Measurements from ENCODE around the gene RPL41.
"Not testable (repeated sequence)": the region's sequence is repeated elsewhere in the genome, so short reads cannot be mapped to it uniquely, and the experiment has no call there.

RPL41 gene

DNA sequence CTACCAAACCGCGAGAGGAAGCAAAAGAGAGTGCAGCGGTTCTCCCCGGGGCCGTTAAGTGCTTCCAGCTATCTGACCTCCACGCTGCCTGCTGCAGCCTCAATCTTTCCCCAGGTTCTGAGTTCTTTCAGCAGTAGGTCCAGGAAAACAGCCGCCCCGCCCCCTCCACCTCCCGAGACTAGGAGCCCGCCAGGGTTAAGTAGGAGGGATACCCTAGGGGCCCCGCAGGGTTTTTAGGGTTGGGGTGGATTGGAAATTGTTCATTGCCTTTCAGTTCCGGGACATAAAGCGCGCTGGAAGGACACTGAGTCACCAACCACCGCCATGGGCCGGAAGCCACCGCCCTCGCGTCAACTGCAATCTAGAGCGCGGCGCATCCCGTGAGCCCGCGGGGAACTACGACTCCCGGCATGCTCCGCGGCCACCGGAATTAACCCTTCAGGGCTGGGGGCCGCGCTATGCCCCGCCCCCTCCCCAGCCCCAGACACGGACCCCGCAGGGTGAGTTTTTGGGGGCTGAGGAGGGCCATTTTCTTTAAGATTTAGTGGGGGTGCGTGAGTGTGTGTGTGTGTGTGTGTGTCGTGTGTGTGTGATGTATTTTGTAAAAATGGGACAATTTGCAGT lies 35.8 kb downstream of the RPL41 start, which contains the start of gene MYL6B:
MYL6B (plus strand) TSS at position 456 of the 624 bp plus-strand sequence. CDS start 1,332 bp downstream, outside the sequence.
- no peaks in the 10 kb centered on the region for H4K20me1 ChIP-seq
- peaks cover 11 to 30% (median 17%) of the 10 kb centered on the region in 11 experiments for H3K36me3 ChIP-seq
- peak within 1 kb of the TSS; percentile 88 to 100 (median 97) for H3K4me2 ChIP-seq
- H3K9ac ChIP-seq: peak within 1 kb of the TSS; percentile 74 to 88 (median 84)
- no peaks in the 10 kb centered on the region for H3K9me3 ChIP-seq (replicated peaks in 1 of 11)
- H3K27ac ChIP-seq: peak within 1 kb of the TSS; percentile 75 to 92 (median 86)
- TF ChIP-seq Cebpa-rat (IDR thresholded peaks at IDR 0.05): no peak
- peak within 1 kb of the TSS; percentile 62 to 80 (median 72) for H3K4me3 ChIP-seq
- H3K27me3 ChIP-seq: no peaks in the 10 kb centered on the region
- peaks cover 48 to 62% (median 54%) of the 10 kb centered on the region in 10 experiments for H3K4me1 ChIP-seq

DNA sequence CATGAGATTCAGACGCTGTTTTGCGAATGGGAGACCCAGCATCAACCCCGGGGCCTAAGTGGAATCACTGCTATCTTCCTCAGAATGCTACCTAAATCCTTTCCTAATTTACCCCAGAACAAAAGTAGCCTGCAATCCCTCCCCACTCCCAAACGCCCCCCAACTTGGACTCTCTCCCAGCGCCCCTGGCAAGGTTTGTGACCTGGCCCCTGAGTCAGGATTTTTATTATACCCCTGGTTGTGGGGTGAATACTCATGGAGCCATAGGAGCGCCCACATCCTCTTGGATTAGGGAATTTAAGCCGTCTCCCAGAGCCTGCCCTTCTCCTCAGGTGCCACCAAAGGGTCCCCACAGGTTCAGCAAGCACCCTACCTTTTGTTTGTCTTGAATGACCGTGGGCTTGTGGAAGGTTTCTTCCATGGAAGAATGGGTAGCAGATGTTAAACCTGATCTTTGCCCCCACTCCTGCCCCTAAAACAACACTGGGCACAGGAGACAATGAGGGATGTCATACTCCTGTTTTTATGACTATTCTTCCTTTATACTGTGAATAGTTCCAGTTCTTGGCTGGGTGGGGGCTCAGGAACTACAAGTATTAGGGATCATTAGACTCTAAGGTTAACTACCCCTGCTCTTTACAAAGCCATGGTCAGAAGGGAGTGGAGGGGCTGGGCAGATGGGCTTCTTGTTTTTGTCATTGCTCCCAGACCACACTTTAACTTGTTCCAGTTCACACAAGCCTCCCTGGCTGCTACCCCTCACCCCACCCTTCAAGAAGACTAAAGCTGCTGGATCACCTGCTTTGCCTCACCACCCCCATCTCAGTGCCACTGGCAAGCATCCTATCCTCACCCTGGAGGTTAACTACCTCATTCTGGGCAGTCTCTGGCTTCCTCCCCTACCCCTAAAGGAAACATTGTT lies 36.6 kb downstream of the RPL41 start:
- H3K27ac ChIP-seq: peak overlapping the region; percentile 75 to 92 (median 86)
- peaks cover 47 to 65% (median 54%) of the 10 kb centered on the region in 10 experiments for H3K4me1 ChIP-seq
- peak overlapping the region; percentile 74 to 88 (median 84) for H3K9ac ChIP-seq
- H3K4me3 ChIP-seq: peak overlapping the region; percentile 62 to 80 (median 72)
- no peaks in the 10 kb centered on the region for H3K9me3 ChIP-seq (replicated peaks in 1 of 11)
- H4K20me1 ChIP-seq: no peaks in the 10 kb centered on the region
- no peaks in the 10 kb centered on the region for H3K27me3 ChIP-seq
- H3K36me3 ChIP-seq: peaks cover 11 to 30% (median 17%) of the 10 kb centered on the region in 11 experiments
- peak overlapping the region; percentile 88 to 100 (median 97) for H3K4me2 ChIP-seq
- TF ChIP-seq Cebpa-rat (IDR thresholded peaks at IDR 0.05): no peak

GRCh38 chr12:56153678-56154065 lies 37.2 kb downstream of the RPL41 start:
- Histone ChIP-seq H4K20me1 (peaks cover 0 to 3% (median 0%) of the 10 kb centered on the region in 11 experiments; a peak in 4 of 22 replicates), H3K36me3 (peaks cover 11 to 30% (median 17%) of the 10 kb centered on the region in 11 experiments), H3K4me1 (peaks cover 47 to 65% (median 54%) of the 10 kb centered on the region in 10 experiments), H3K27ac (peak overlapping the region in 9 of 11 experiments; percentile 84 to 92 (median 87); a peak in 15 of 22 replicates), H3K4me3 (peak overlapping the region; percentile 62 to 80 (median 72); a peak in 14 of 20 replicates), H3K4me2 (peak overlapping the region; percentile 88 to 100 (median 97)), H3K9me3 (replicated peaks in 1 of 11) (no peaks in the 10 kb centered on the region), H3K27me3 (no peaks in the 10 kb centered on the region), H3K9ac (peak overlapping the region; percentile 74 to 88 (median 84); a peak in 20 of 22 replicates)
- TF ChIP-seq Cebpa-rat (IDR thresholded peaks at IDR 0.05): no peak

DNA sequence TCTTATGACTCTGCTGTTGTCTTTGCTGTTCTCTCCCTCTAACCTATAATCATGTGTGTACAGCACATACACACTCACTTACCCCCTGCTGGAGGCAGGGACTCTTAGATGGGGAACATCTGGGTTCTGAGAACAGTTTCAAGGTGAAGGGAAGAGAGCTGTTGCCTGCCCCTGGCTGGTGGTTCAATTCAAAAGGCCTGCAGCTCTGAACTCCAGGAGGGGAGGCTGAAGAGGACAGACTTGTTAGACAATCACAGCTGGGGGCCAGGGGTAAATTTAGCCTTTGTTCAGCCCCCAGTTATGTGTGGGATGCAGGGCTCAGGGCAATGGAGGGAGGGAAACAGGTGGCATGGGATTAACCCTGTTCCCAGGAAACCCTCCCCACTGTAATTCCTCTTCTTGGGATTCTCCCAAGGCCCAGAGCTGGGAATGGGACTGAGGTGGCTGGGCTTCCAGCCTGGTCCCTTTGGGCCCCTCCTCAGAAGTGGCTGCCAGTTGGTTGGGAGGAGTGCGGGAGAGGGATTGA lies 37.9 kb downstream of the RPL41 start:
- peaks cover 1 to 10% (median 4%) of the 10 kb centered on the region in 11 experiments; a peak in 15 of 22 replicates for H4K20me1 ChIP-seq
- no peaks in the 10 kb centered on the region for H3K27me3 ChIP-seq
- TF ChIP-seq Cebpa-rat (IDR thresholded peaks at IDR 0.05): no peak
- peak overlapping the region; percentile 88 to 100 (median 97) for H3K4me2 ChIP-seq
- H3K36me3 ChIP-seq: peaks cover 11 to 33% (median 18%) of the 10 kb centered on the region in 11 experiments
- H3K4me3 ChIP-seq: peak overlapping the region in 1 of 10 experiments; percentile 78; a peak in 2 of 20 replicates
- peaks cover 47 to 65% (median 56%) of the 10 kb centered on the region in 10 experiments for H3K4me1 ChIP-seq
- H3K9me3 ChIP-seq (replicated peaks in 1 of 11): no peaks in the 10 kb centered on the region
- H3K9ac ChIP-seq: peak overlapping the region; percentile 74 to 88 (median 84); a peak in 17 of 22 replicates
- peak overlapping the region in 8 of 11 experiments; percentile 21 to 95 (median 89); a peak in 12 of 22 replicates for H3K27ac ChIP-seq

DNA sequence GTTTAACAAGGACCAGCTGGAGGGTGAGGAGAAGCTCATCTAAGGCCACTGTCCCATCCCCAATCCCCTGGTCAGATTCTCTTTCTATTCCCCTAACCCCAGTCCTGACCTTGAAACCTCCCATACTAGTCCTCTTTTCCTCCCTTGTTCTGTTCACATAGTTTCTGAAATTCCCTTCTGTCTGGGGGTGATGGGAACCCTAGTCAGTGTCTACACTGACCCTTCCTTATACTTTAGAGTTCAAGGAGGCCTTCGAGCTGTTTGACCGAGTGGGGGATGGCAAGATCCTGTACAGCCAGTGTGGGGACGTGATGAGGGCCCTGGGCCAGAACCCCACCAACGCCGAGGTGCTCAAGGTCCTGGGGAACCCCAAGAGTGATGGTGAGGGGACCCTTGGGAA lies 38.4 kb downstream of the RPL41 start:
- H3K4me3 ChIP-seq: no peak overlapping the region
- peak overlapping the region in 6 of 11 experiments; percentile 21 to 95 (median 88); a peak in 5 of 22 replicates for H3K27ac ChIP-seq
- H3K36me3 ChIP-seq: peaks cover 16 to 38% (median 23%) of the 10 kb centered on the region in 11 experiments
- peak overlapping the region in 9 of 11 experiments; percentile 5 to 88 (median 83); a peak in 8 of 22 replicates for H3K9ac ChIP-seq
- peaks cover 6 to 15% (median 10%) of the 10 kb centered on the region in 11 experiments; a peak in 19 of 22 replicates for H4K20me1 ChIP-seq
- no peak for TF ChIP-seq Cebpa-rat (IDR thresholded peaks at IDR 0.05)
- no peaks in the 10 kb centered on the region for H3K27me3 ChIP-seq
- peaks cover 51 to 70% (median 61%) of the 10 kb centered on the region in 10 experiments for H3K4me1 ChIP-seq
- peak overlapping the region in 7 of 11 experiments; percentile 88 to 100 (median 98); a peak in 8 of 22 replicates for H3K4me2 ChIP-seq
- H3K9me3 ChIP-seq (replicated peaks in 1 of 11): no peaks in the 10 kb centered on the region

DNA sequence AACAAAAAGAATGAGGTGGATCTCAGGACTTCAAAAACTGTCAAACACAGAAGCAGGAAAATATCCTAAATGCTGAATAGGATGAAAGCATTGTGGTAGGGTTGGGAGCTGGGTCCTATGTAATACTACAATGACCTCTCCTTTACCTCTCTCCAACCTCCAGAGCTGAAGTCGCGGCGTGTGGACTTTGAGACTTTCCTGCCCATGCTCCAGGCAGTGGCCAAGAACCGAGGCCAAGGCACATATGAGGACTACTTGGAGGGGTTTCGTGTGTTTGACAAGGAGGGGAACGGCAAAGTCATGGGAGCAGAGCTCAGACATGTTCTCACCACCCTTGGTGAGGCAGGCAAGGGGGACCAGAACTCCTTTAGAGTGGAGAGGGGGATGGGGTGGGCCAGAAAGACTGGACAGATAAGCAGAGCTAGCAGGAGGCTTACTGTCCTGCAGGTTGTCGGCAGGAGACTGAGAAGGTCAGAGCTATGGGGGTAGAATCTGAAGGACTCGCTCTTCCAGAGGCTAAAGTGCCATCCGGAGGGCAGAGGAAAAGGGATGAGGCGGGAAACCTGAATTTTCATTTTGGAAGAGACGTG lies 38.9 kb downstream of the RPL41 start:
- no peak for TF ChIP-seq Cebpa-rat (IDR thresholded peaks at IDR 0.05)
- Histone ChIP-seq H3K4me3 (no peak overlapping the region), H3K4me1 (peaks cover 52 to 75% (median 66%) of the 10 kb centered on the region in 10 experiments), H3K36me3 (peaks cover 21 to 44% (median 29%) of the 10 kb centered on the region in 11 experiments), H3K9me3 (replicated peaks in 1 of 11) (no peaks in the 10 kb centered on the region), H3K9ac (peak overlapping the region in 6 of 11 experiments; percentile 18 to 87 (median 30); a peak in 3 of 22 replicates), H3K4me2 (peak overlapping the region in 2 of 11 experiments; percentile 90 to 96; a peak in 2 of 22 replicates), H4K20me1 (peaks cover 12 to 20% (median 15%) of the 10 kb centered on the region in 11 experiments; a peak in 21 of 22 replicates), H3K27ac (peak overlapping the region in 5 of 11 experiments; percentile 27 to 97 (median 95); a peak in 7 of 22 replicates), H3K27me3 (no peaks in the 10 kb centered on the region)

GRCh38 chr12:56156464-56157200 lies 40.2 kb downstream of the RPL41 start:
- H3K4me2 ChIP-seq: peak overlapping the region; percentile 84 to 96 (median 95)
- peaks cover 24 to 33% (median 28%) of the 10 kb centered on the region in 11 experiments for H4K20me1 ChIP-seq
- not testable (repeated sequence) for H3K9me3 ChIP-seq (replicated peaks in 1 of 11); H3K27me3 ChIP-seq
- peaks cover 52 to 75% (median 67%) of the 10 kb centered on the region in 10 experiments for H3K4me1 ChIP-seq
- peak overlapping the region; percentile 63 to 99 (median 91) for H3K4me3 ChIP-seq
- H3K27ac ChIP-seq: peak overlapping the region in 10 of 11 experiments; percentile 54 to 97 (median 92); a peak in 21 of 22 replicates
- H3K9ac ChIP-seq: peak overlapping the region; percentile 70 to 98 (median 94)
- H3K36me3 ChIP-seq: peaks cover 34 to 56% (median 41%) of the 10 kb centered on the region in 11 experiments

Measured in BLaER1 treated with 17β-estradiol and CSF1 and Interleukin-3, amounts not matched to agents 10 nM and 100 nM (cell line).